K562 (cell line): ENCODE data around the gene TBRG1. TPM values are rescaled to one million over a fixed set of nuclear protein-coding genes. Genes with fewer than 3 reads are reported as not detected.

Experiments used
- ARID1B ChIP-seq: fragments of 450-650 bp; IDR thresholded peaks from 2 replicates; pipeline ENCODE4 v1.6.1; 2016; ENCODE audit warnings: antibody characterized with exemption, mild to moderate bottlenecking, inconsistent platforms
- CBX1 ChIP-seq: sonication (generic); IDR thresholded peaks from 2 replicates; pipeline ENCODE4 v1.6.1; 2016; ENCODE audit warnings: antibody characterized with exemption, low read depth, mild to moderate bottlenecking
- COPS2 ChIP-seq: fragments of 450-650 bp; conservative IDR thresholded peaks from 2 replicates; pipeline ENCODE4 v1.6.1; 2016; ENCODE audit warnings: mild to moderate bottlenecking, moderate library complexity
- E2F6 ChIP-seq, 2 experiments: IDR thresholded peaks; 2 replicates each; pipeline ENCODE4 v1.6.1; 2011; ENCODE audit warnings: borderline replicate concordance in 1 of 2, control low read depth in 1 of 2, low read depth in 1 of 2, low read length in 1 of 2, mild to moderate bottlenecking in 1 of 2, mixed read lengths in 1 of 2, moderate library complexity in 1 of 2; ENCODE audit not compliant: insufficient read depth in 1 of 2, insufficient read length in 1 of 2, poor library complexity in 1 of 2, severe bottlenecking in 1 of 2; ENCODE audit errors: extremely low read depth in 1 of 2
- ERF ChIP-seq: fragments of 450-650 bp; formaldehyde crosslinking; IDR thresholded peaks from 2 replicates; pipeline ENCODE4 v1.4.0; 2020; ENCODE audit warnings: mild to moderate bottlenecking, mixed read lengths
- HDGF ChIP-seq: fragments of 450-650 bp; IDR thresholded peaks from 2 replicates; pipeline ENCODE4 v1.6.1; 2016
- HINFP ChIP-seq: fragments of 450-650 bp; conservative IDR thresholded peaks from 2 replicates; pipeline ENCODE4 v1.6.1; 2016; ENCODE audit warnings: missing genetic modification characterization, low read depth, mild to moderate bottlenecking, control low read depth, missing compliant biosample characterization
- HLTF ChIP-seq: fragments of 450-650 bp; IDR thresholded peaks from 2 replicates; pipeline ENCODE4 v1.6.1; 2016
- HMGN3 ChIP-seq: IDR thresholded peaks from 2 replicates; pipeline ENCODE4 v1.6.1; 2011; ENCODE audit warnings: borderline replicate concordance, low read depth, mild to moderate bottlenecking, mixed read lengths, low read length; ENCODE audit not compliant: insufficient read length; ENCODE audit errors: extremely low read depth
- MCM2 ChIP-seq: fragments of 450-650 bp; IDR thresholded peaks from 2 replicates; pipeline ENCODE4 v1.6.1; 2017; ENCODE audit warnings: low read depth, mild to moderate bottlenecking
- NEUROD1 ChIP-seq: fragments of 150-350 bp; IDR thresholded peaks from 2 replicates; pipeline ENCODE4 v1.6.1; 2014; ENCODE audit warnings: borderline replicate concordance, low read length, low read depth; ENCODE audit not compliant: partially characterized antibody
- NFATC3 ChIP-seq: fragments of 450-650 bp; IDR thresholded peaks from 2 replicates; pipeline ENCODE4 v1.6.1; 2017; ENCODE audit warnings: mild to moderate bottlenecking
- RFX7 ChIP-seq: fragments of 250-450 bp; sonication (Bioruptor Pico); IDR thresholded peaks from 2 replicates; pipeline ENCODE4 v1.5.1; 2021; ENCODE audit warnings: mild to moderate bottlenecking
- SIX5 ChIP-seq, 2 experiments: IDR thresholded peaks; 2 replicates each; pipeline ENCODE4 v1.6.1; 2011; ENCODE audit warnings: low read length in 2 of 2, borderline replicate concordance in 1 of 2, low read depth in 1 of 2, mild to moderate bottlenecking in 1 of 2, moderate library complexity in 1 of 2; ENCODE audit not compliant: insufficient read depth in 1 of 2
- SNIP1 ChIP-seq: fragments of 450-650 bp; IDR thresholded peaks from 2 replicates; pipeline ENCODE4 v1.7.1; 2017; ENCODE audit warnings: low read depth, mild to moderate bottlenecking
- SREBF1 ChIP-seq: fragments of 150-350 bp; IDR thresholded peaks from 2 replicates; pipeline ENCODE4 v1.6.1; 2014; ENCODE audit warnings: antibody characterized with exemption, low read depth, low read length, borderline replicate concordance
- SRSF1 ChIP-seq: fragments of 200-400 bp; formaldehyde crosslinking; IDR thresholded peaks from 2 replicates; pipeline ENCODE4 v1.6.1; 2017; ENCODE audit warnings: mild to moderate bottlenecking, low read depth, low read length, moderate library complexity
- SRSF7 ChIP-seq: fragments of 200-400 bp; formaldehyde crosslinking; optimal IDR thresholded peaks from 2 replicates; pipeline ENCODE3; 2017; ENCODE audit warnings: mild to moderate bottlenecking, low read depth, low read length
- U2AF1 ChIP-seq: fragments of 200-400 bp; formaldehyde crosslinking; optimal IDR thresholded peaks from 2 replicates; pipeline ENCODE3; 2017; ENCODE audit warnings: mild to moderate bottlenecking, low read depth, low read length, moderate library complexity
- ZBTB17 ChIP-seq: fragments of 450-650 bp; formaldehyde crosslinking; IDR thresholded peaks from 2 replicates; pipeline ENCODE4 v1.4.0; 2020; ENCODE audit warnings: mild to moderate bottlenecking
- ZBTB43 ChIP-seq: sonication (generic); formaldehyde crosslinking; IDR thresholded peaks from 2 replicates; pipeline ENCODE4 v1.8.0; 2023; ENCODE audit warnings: mild to moderate bottlenecking, missing genetic modification reagents
- ZEB2 ChIP-seq: fragments of 450-650 bp; IDR thresholded peaks from 2 replicates; pipeline ENCODE4 v1.6.1; 2016
- ZKSCAN1 ChIP-seq: fragments of 150-350 bp; IDR thresholded peaks from 2 replicates; pipeline ENCODE4 v1.6.1; 2016; ENCODE audit warnings: low read depth, low read length
- ZNF133 ChIP-seq: fragments of 250-450 bp; sonication (Bioruptor Pico); IDR thresholded peaks from 2 replicates; pipeline ENCODE4 v1.4.0; 2020; ENCODE audit warnings: mild to moderate bottlenecking
- ZNF23 ChIP-seq: fragments of 250-450 bp; sonication (Bioruptor Pico); IDR thresholded peaks from 2 replicates; pipeline ENCODE4 v1.4.0; 2020; ENCODE audit warnings: mild to moderate bottlenecking
- ZNF586 ChIP-seq: fragments of 450-650 bp; formaldehyde crosslinking; conservative IDR thresholded peaks from 2 replicates; pipeline ENCODE4 v1.4.0; 2020; ENCODE audit warnings: mild to moderate bottlenecking, moderate library complexity
- polyA plus RNA-seq, 8 experiments: library from polyadenylated mRNA; depleted of rRNA in 4 of 8; stranded (reverse) in 5 of 8; unstranded in 3 of 8; fragments of >200 nt; fragmentation: Nextera tagmentation in 2 of 8; fragmentation: Illumina TruSeq in 1 of 8; extraction: Ambion mirVana in 2 of 8; extraction: Trizol in 1 of 8; gene quantifications; 2 replicates each; pipeline versions ENCODE4 v1.2.1 to v1.2.3, GENCODE V29; 2011 to 2014; ENCODE audit warnings: inconsistent platforms in 1 of 8, missing spikeins in 1 of 8
- total RNA-seq, 7 experiments: library from RNA; depleted of rRNA in 6 of 7; stranded (reverse); fragments of >200 nt in 6 of 7; fragmentation: Illumina TruSeq in 2 of 7; extraction: Trizol in 2 of 7; gene quantifications; 2 replicates each; pipeline versions ENCODE4 v1.2.1 to v1.2.3, GENCODE V29; 2011 to 2021; ENCODE audit warnings: low replicate concordance in 1 of 7

The TBRG1 gene
- total and polyA plus RNA-seq, 9 of the 15 experiments (the other 6 are each of a cell fraction or from before 2014, with no cell fraction given): 8.7 to 30.0 (median 20.2) TPM

- TF ChIP-seq SIX5 (IDR thresholded peaks at IDR 0.05; ENCODE audit: borderline replicate concordance in 1 of 2, insufficient read depth in 1 of 2, low read depth in 1 of 2, low read length in 2 of 2) (no peak), ARID1B (peak; percentile 6), ZNF133 (CRISPR knock-in tag) (no peak), ERF (CRISPR knock-in tag) (no peak), NFATC3 (no peak), SNIP1 (no peak), HDGF (no peak), HMGN3 (peak; percentile 55), HLTF (peak; percentile 75; the same call in 1 of the 2 replicates), ZEB2 (no peak), ZNF23 (no peak), ZNF586 (CRISPR knock-in tag) (no peak), ZBTB43 (CRISPR knock-in tag) (no peak), ZKSCAN1 (no peak), HINFP (tag) (no peak), SRSF7 (no peak), SREBF1 (no peak), NEUROD1 (no peak), ZBTB17 (CRISPR knock-in tag) (peak; percentile 66; the same call in 1 of the 2 replicates), MCM2 (no peak), SRSF1 (no peak), U2AF1 (no peak), COPS2 (no peak), E2F6 (IDR thresholded peaks at IDR 0.05; ENCODE audit: borderline replicate concordance in 1 of 2, extremely low read depth in 1 of 2, insufficient read depth in 1 of 2, insufficient read length in 1 of 2, low read depth in 1 of 2, low read length in 1 of 2, poor library complexity in 1 of 2, severe bottlenecking in 1 of 2) (peak in 1 of 2 experiments; percentile 55), CBX1 (peak; percentile 76; the same call in 1 of the 2 replicates), RFX7 (CRISPR knock-in tag) (no peak)
Measured at GRCh38 chr11:124622531-124623451, at the start of gene TBRG1 (continued).
